Left forelimb (tissue), 1 donor: ENCODE results near the gene FMO5.
A peak's percentile ranks its signal among the peaks of the same experiment; 100 is the strongest.
"Not testable (repeated sequence)": the region's sequence is repeated elsewhere in the genome, so short reads cannot be mapped to it uniquely, and the experiment has no call there.

Experiments used
- DNase-seq: peaks from one replicate; pipeline ENCODE4 v3.0.0-alpha.2; 2018; ENCODE audit warnings: low spot score

Gene FMO5

DNA sequence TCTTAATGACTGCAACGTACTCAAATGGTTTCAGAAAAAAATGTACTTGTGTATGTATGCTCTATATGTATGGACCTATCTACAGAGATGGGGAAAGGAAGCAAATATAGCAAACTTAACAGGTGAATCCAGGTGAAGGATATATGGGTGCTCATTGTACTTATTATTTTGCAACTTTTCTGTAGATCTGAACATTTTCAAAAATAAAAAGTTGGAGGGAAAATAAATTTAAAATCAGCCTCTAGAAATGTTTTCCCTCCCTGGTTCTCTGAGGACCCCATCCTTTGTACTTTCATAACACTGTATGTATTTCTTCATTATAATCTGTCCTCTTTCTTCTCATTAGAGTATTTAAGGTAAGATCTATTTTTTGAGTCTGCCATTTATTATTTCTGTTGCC, 17.9 kb downstream of the FMO5 start:
- no peak for DNase-seq

DNA sequence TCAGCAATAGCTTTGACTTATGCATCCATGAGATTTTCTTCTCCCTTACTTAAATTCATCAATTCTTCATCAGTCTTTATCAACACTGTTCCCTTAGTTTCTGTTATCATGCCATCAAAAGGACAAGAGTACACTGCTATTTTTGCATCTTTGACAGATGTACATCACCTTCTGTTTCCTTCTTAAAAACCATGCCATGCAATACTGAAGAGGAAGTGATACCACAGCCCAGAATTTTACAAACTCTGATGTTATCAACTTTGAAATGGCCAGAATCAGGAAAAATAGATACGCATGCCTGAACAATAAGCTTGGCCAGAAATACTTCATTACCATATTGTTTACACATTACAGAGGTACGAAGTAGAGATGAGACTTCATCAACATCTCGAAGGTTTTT, 21.1 kb downstream of the FMO5 start:
- DNase-seq: no peak

GRCh38 chr1:147202576-147202975, 22.6 kb downstream of the FMO5 start:
- no peak for DNase-seq

DNA sequence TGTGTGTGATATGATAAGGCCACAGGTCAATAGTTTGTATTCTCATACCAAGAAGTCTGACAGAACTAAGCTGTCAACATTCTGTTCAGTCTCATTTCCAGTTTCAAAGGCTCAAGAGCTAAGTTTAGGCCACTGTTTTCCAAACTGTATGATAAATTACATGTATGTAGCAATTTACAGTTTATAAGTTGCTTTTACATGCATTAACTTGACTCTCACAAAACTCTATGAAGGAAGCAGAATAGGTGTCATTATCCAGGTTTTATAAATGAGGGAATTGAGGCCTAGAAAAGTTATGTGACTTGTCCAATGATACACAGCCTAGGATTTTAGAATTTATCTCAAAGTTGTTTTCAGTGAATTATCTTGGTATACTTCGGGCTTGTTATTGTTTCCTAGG, 23.4 kb downstream of the FMO5 start:
- no peak for DNase-seq

DNA sequence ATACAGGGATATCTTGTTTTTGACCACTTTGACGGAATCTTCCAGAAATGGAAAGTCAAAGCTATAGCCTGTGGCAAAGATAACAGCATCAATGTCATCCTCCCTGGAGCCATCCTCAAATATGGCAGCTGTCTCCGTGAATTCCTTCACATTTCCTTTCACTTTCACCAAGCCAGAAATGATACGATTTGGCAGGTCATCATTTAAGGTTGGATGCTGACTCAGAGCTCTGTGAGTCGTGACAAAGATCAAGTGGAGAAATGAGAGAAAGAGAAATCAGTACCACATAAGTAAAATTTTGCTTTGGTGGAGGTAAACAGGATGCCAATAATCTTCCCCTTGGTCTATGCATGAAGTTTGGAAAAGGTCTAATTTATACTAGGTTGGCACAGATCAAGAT, 23.9 kb downstream of the FMO5 start:
- no peak for DNase-seq

DNA sequence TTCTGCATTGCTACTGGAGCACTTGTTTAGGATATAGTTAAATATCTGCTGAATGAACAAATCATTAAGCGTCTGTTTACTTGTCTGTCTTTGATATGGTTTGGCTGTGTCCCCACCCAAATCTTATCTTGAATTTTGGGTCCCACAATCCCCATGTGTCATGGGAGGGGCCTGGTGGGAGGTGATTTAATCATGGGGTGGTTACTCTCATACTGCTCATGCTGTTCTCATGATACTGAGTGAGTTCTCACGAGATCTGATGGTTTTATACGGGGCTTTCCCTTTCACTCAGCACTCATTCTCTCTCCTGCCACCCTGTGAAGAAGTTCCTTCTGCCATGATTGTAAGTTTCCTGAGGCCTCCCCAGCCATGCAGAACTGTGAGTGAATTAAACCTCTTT, 27.8 kb downstream of the FMO5 start:
- not testable (repeated sequence) for DNase-seq

- no peak for DNase-seq
Measured at GRCh38 chr1:147189514-147189913, 35.6 kb downstream of the FMO5 start.

DNA sequence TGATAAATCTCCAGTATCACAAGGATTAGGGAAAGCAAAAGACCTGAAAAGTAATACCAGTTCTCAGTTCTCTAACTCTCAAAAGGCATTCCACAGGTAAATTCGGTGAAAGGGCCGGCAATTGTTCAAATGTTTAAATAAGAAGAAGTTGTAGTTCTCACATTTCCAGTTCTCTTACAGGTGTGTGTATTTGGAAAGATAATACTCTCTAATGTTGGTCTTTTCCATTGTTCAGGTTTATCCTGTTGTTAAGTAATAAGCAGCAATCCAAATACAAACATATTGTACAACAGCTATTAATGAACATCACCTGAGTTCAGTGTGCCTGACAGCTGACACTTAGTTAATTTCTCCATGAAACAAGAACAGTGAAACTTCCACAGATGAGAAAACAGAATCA, 39.7 kb downstream of the FMO5 start:
- DNase-seq: no peak

DNA sequence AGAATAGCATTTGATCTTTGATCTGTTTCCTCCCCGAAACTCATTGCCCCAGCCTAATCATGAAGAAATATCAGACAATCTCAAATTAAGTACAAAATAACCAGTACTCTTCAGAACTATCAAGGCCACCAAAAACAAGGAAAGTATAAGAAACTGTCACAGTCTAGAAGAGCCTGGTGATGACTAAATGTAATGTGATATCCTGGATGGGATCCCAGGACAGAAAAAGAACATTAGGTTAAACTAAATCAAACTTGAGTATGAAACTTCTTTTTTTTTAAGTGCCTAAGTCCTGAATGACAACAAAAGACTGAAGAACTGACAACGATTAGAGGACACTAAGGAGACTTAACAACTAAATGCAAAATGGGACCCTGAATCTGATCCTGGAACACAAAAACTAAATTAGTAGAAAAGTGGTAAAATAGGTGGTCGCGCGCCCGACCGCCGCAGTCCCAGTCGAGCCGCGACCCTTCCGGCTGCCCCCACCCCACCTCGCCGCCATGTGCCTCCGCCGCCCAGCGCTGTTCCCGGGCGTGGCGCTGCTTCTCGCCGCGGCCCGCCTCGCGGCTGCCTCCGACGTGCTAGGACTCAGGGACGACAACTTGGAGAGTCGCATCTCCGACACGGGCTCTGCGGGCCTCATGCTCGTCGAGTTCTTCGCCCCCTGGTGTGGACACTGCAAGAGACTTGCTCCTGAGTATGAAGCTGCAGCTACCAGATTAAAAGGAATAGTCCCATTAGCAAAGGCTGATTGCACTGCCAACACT, 47.3 kb downstream of the FMO5 start:
- DNase-seq: no peak

DNA sequence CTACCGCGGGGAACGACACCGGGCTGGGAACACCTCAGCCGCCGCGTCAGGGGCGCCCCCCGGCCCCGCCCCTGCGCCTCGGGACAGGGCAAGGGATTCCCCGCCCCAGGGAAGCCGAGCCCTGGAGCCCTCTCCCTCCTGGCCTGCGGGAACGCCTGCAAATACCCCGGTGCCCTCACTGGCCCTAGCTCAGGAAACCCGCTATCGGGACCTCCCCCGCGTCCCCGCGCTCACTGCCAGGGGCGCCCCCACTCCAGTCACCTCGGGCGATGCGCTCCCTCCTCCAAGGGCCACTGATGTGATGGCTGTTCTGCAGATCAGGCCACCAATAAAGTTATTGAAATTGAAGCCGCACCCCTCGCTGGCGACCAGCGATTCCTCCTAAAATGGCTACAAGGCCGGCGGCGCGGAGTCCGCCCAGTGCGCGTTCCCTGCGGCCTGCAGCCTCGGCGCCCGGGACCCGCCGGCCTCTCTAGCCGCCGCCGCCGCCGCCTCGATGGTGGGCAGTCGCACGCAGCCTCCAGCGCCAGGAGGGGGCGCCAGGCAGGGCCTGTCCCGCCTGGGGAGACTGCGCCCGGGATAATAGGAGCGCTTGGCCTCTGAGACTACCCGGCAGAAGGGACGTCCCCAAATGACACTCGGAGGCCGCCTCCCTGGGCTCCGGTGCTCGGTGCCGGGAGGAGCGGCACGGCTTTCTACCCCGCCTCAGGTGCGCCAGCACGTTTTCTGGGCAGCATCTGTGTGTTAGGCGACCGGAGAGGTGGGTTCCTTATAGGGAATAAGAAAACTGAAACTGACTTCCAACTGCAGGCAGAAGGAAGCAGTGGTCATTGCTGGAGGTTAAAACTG, 52.7 kb downstream of the FMO5 start, which contains the start of gene PRKAB2:
Gene PRKAB2, minus strand, starts transcription at position 303 of the 849 bp plus-strand sequence. CDS start 326 bp downstream, outside the sequence.
- DNase-seq: peak; percentile 98

DNA sequence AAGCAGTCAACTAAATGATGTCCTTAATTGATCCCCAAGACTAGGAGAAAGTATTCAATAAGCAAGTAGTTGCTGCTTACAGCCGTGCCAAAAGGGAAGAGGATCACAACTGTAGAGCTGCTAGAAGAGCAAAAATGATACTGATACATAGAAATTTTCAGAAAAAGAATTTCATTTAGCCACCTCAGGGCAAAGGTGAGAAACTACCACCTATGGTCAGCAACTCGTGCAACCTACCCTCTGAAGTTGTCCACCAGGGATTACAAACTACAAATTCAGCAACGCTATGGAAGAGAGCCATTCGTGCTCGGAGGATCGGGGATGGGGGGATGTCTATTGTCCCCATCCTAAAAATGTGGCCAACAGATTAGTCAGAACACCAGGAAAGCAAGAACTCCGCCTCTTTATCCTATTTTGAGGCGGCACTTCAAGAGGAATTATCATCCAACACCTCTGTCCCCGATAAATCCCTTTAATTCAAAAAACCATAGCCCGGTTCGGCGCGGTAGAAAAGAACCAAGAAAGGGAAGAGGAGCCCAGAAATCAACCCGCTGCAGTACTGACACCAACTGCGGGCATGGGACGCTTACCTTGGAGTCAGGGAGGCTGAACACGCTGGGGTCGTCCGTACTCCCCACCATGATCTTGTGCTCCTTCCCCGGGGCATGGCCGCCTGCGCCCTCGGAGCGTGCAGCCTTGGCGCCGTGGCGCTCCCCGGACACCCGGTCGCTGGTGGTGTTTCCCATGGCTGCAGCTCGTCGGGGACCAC, 53.6 kb downstream of the FMO5 start:
- DNase-seq: no peak

GRCh38 chr1:147169840-147170674, 55.1 kb downstream of the FMO5 start:
- no peak for DNase-seq

- DNase-seq: no peak
Measured at GRCh38 chr1:147169171-147169570, 56.0 kb downstream of the FMO5 start.

GRCh38 chr1:147168626-147169058, 56.5 kb downstream of the FMO5 start:
- no peak for DNase-seq

GRCh38 chr1:147167365-147167764, 57.8 kb downstream of the FMO5 start:
- no peak for DNase-seq

DNA sequence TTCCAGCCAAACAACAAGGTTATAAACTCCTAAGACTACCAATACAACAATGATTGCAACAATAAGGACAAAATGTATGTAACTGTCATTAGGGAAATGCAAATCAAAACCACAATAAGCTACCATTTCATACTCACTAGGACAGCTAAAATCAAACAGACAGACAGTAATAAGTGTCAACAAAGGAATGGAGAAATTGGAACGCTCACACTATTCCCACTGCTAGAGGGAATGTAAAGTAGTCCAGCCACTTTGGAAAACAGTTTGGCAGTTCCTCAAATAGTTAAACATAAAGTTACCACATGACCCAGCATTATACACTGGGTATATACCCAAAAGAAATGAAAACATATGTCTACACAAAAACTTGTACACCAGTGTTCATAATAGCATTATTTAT, 62.1 kb downstream of the FMO5 start:
- no peak for DNase-seq

- no peak for DNase-seq
Measured at GRCh38 chr1:147162093-147162492, 63.0 kb downstream of the FMO5 start.

DNA sequence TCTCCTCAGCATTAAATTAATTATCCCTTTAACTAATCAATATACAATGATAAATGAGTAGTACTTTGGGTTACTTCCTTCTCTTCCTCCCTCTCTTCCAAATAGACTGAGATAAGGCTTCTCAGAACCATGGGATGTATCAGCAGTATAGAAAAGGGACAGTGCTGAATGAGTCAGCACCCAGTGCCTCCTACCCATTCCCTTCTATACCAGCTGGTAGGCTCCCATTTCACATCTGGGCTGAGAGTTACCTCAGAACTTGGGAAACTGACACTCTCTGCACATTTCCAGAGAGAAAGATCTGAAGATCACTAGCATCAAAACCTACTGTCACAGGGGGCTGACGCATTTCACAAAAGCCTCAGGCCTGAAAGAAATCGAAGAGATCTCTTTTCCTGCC, 68.0 kb downstream of the FMO5 start:
- DNase-seq: not testable (repeated sequence)

DNA sequence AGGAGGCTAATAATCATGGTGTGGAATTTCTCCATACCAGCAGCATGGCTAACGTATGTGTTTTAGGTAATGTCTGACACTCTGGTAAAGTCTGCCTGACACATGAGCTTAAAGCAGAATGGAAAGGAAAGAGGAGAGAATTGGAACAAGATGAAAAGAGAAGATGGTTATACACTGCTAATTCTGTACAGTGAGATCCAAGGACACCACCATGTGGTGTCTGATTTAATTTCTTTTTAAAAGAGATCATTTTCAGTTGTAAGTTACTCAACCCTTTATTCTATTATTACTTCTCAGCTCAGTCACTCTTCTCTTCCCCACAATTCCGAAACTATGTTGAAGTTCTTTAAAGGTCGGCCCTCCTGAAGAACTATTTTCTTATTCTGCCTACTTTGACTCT, 68.5 kb downstream of the FMO5 start:
- DNase-seq: no peak

DNA sequence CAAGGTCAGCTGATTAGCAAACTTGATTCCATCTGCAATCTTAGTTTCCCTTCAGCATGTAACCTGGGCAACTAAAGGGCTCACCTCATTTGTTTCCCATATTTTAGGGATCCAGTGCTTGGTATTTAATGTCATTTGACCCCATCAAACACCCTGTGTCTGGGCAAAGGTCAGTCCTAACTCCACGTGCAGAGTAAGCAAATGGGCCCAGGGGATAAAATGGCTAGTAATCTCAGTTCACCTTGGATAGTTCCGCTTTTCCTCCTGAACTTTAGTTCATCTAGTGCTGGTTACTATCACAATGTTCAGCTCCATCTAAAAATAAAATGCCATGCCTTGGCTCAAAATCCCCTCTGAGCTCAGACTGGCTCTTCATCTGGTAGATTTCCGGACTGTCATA, 72.4 kb downstream of the FMO5 start:
- no peak for DNase-seq

DNA sequence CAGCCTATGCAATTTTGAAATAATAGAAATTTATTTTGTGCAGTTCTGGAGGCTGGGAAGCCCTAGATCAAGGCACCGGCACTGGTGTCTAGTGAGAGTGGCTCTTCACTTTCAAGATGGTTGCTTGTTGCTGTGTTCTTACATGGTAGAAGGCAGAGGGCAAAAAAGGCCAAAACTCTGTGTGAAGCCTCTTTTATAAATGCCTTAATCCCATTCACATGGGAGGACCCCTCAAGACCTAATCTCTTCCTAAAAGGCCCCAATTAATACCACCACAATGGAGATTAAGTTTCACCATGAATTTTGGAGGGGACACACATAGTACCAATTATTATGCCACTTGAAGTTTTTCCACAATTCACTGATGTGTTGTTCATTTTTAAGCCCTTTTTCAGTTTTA, 73.9 kb downstream of the FMO5 start:
- no peak for DNase-seq

GRCh38 chr1:147142886-147143285, 82.3 kb downstream of the FMO5 start:
- no peak for DNase-seq
